ENCODE data around the gene GMEB2. TPM values are rescaled to one million over a fixed set of nuclear protein-coding genes. Genes with fewer than 3 reads are reported as not detected.

The GMEB2 gene
- total RNA-seq, 1 donor from 2014 or later = 16.1 TPM

- Mint-ChIP-seq H3K4me1 (no peaks in the 10 kb centered on the region), H3K27ac (no peak overlapping the region), H3K4me3 (no peak overlapping the region), H3K36me3 (peaks cover 7% of the 10 kb centered on the region), H3K27me3 (ENCODE audit: low read depth) (no peaks in the 10 kb centered on the region), H3K9me3 (no peaks in the 10 kb centered on the region)
- DNase-seq (ENCODE audit: low spot score in 2 of 2, unreplicated experiment in 2 of 2) = no peak
- no peak for TF ChIP-seq CTCF (IDR thresholded peaks at IDR 0.05; ENCODE audit: unreplicated experiment)
These were observed 41.0 kb downstream of the GMEB2 start for GRCh38 chr20:63585616-63586565.

- no peak for TF ChIP-seq CTCF (IDR thresholded peaks at IDR 0.05; ENCODE audit: unreplicated experiment)
- Mint-ChIP-seq H3K27ac (no peak overlapping the region), H3K4me3 (no peak overlapping the region)
These were observed 44.4 kb downstream of the GMEB2 start for GRCh38 chr20:63582382-63583063.

GRCh38 chr20:63580796-63581461 lies 46.0 kb downstream of the GMEB2 start:
- H3K27ac Mint-ChIP-seq = no peak overlapping the region
- no peak for DNase-seq (ENCODE audit: low spot score in 2 of 2, unreplicated experiment in 2 of 2)

More at GRCh38 chr20:63582382-63583063, 44.4 kb downstream of the GMEB2 start:
- Mint-ChIP-seq H3K27me3 (ENCODE audit: low read depth) (peaks cover 6% of the 10 kb centered on the region), H3K9me3 (no peaks in the 10 kb centered on the region), H3K36me3 (no peaks in the 10 kb centered on the region), H3K4me1 (no peaks in the 10 kb centered on the region)
- DNase-seq (ENCODE audit: low spot score in 2 of 2, unreplicated experiment in 2 of 2) = no peak

GRCh38 chr20:63579017-63579694 lies 47.7 kb downstream of the GMEB2 start:
- no peaks in the 10 kb centered on the region for H3K36me3 Mint-ChIP-seq
- peaks cover 8% of the 10 kb centered on the region for H3K27me3 Mint-ChIP-seq (ENCODE audit: low read depth)
- no peak overlapping the region for H3K4me3 Mint-ChIP-seq
- no peaks in the 10 kb centered on the region for H3K4me1 Mint-ChIP-seq
- TF ChIP-seq CTCF (IDR thresholded peaks at IDR 0.05; ENCODE audit: unreplicated experiment) = no peak
- no peaks in the 10 kb centered on the region for H3K9me3 Mint-ChIP-seq
- no peak overlapping the region for H3K27ac Mint-ChIP-seq
- DNase-seq (ENCODE audit: low spot score in 2 of 2, unreplicated experiment in 2 of 2) = no peak

More at GRCh38 chr20:63580796-63581461, 46.0 kb downstream of the GMEB2 start:
- no peaks in the 10 kb centered on the region for H3K4me1 Mint-ChIP-seq
- no peaks in the 10 kb centered on the region for H3K36me3 Mint-ChIP-seq
- no peaks in the 10 kb centered on the region for H3K9me3 Mint-ChIP-seq
- no peak overlapping the region for H3K4me3 Mint-ChIP-seq
- no peak for TF ChIP-seq CTCF (IDR thresholded peaks at IDR 0.05; ENCODE audit: unreplicated experiment)
- H3K27me3 Mint-ChIP-seq (ENCODE audit: low read depth) = peaks cover 8% of the 10 kb centered on the region
